Measurements from ENCODE around the gene RPL27.
A peak's percentile ranks its signal among the peaks of the same experiment; 100 is the strongest.
"Not testable (repeated sequence)": the region's sequence is repeated elsewhere in the genome, so short reads cannot be mapped to it uniquely, and the experiment has no call there.

The RPL27 gene

GRCh38 chr17:42997390-42997983, 732 bp upstream of the RPL27 start:
- no peak for DNase-seq

DNA sequence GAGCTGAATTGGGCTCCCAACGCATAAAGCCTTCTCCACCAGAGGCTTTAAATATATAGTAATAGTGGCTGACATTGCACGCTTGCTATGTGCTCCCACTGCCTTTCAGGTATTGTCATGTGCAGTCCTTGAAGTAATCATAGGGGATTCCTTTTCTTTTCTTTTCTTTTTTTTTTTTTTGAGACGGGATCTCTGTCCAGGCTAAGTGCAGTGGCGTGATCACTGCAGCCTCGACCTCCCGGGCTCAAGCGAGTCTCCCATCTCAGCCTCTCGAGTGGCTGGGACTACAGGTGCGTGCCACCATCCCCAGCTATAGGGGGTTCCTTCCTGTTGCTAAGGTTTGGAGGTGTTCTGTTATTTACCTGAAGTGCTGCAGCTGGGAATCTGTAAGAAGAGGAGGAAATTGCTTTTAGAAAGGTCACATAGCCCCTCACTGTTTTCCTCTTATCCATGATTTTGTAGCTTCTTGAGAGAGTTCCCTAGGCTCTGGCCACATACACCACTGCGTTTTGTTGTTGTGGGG, 845 bp downstream of the RPL27 start:
- DNase-seq: no peak

DNA sequence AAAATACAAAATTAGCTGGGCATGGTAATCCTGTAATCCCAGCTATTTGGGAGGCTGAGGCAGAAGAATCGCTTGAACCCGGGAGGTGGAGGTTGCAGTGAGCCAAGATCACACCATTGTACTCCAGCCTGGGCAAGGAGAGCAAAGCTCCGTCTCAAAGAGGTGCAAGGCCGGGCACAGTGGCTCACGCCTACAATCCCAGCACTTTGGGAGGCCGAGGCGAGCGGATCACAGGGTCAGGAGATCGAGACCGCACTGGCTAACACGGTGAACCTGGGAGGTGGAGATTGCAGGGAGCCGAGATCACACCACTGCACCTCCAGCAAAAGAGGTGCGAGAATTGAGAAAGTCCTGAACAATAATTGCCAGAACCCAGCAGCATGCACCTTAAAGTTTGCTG, 2.7 kb downstream of the RPL27 start:
- not testable (repeated sequence) for DNase-seq

- no peak for DNase-seq
Measured at GRCh38 chr17:43003542-43004172, 5.4 kb downstream of the RPL27 start.

DNA sequence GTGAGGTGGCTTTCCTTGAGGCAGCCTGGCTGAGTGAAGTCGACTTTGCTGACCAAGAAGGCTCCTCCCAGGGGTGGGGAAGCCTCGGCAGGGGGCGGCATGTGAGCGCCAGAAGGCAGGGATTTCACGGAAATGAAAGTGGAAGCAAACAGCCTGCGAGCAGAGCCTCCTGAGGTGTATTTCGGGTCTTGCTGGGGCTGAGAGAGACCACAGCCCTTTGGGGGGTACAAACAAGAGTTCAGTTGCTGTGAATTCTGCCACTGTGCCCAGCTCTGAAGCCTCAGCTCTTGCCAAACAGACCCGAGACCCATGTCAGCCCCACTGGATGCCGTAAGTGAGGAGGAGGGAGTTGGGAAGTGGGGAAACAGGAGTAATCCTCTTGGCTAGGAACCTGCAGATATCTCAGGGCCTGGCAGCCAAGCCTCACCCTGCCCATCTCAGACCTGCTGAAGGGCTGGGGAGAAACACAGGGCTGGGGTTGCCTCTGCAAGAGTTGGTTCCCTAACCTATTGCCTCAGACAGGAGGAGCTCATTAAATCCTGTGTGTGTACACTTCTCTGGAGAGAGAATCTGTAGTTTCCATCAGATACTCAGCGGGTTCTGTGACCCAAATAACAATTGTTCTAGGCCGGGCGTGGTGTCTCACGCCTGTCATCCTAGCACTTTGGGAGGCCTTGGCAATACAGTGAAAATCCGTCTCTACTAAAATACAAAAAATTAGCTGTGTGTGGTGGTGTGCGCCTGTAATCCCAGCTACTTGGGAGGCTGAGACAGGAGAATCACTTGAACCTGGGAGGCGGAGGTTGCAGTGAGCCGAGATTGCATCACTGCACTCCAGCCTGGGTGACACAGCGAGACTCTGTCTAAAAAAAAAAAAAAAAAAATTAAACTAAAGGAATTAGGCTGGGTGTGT, 8.7 kb downstream of the RPL27 start, which contains the start of gene IFI35:
Gene IFI35, plus strand, starts transcription at position 146 of the 913 bp plus-strand sequence. Its CDS starts 164 bp downstream, at position 310.
- DNase-seq: peak; percentile 87

- no peak for DNase-seq
Measured at GRCh38 chr17:43010667-43011308, 12.6 kb downstream of the RPL27 start.

DNA sequence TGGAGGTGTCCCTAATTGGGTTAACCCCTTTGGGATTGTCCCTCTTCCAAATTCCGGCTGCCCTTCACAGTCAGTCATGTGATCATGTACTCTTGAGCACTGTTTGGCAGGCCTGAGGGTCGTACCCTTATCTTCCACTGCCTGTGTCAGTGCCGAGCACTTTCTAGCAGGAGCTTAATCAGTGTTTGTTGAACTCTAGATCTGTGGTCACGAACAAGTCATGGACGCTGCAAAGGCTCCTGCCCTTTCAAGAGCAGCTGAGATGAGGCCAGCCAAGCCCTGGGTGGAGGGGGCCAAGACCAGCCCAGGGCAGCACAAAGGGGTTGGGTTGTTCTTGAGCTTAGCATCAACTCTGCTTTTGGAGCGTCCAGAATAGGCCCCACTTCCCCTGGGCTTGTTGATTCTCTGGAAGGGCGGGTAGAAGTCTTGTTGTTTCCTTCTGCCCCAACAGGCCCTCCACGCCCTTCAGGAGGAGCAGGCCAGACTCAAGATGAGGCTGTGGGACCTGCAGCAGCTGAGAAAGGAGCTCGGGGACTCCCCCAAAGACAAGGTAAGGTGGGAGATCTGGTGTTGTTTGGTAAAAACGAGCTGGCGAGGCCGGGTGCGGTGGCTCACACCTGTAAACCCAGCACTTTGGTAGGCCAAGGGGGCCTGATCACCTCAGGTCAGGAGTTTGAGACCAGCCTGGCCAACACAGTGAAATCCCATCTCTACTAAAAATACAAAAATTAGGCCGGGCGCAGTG, 13.7 kb downstream of the RPL27 start:
- DNase-seq: no peak

GRCh38 chr17:43013296-43013695, 15.1 kb downstream of the RPL27 start:
- no peak for DNase-seq

DNA sequence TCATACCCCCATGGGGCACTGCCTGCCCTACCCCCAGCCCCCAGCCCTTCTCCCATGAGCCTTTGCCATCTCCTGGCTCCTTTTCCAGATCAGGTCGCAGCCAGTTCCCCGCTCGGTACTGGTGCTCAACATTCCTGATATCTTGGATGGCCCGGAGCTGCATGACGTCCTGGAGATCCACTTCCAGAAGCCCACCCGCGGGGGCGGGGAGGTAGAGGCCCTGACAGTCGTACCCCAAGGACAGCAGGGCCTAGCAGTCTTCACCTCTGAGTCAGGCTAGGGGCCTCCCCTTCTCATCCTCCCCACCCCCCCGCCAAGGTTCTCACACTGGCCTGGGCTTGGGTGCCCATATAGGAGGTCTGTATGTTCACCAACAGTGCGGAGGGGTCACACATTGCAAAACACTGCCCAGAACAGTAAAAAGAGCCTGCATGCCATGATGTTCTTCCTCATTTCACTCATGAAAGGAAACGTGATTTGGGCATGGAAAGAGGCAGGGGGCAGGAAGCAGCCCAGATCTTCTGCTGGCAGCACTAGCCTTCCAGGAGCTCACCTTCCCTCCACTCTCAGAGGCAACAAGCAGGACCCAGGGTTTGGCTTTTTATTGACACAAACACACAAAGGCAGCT, 15.9 kb downstream of the RPL27 start:
- DNase-seq: no peak

DNA sequence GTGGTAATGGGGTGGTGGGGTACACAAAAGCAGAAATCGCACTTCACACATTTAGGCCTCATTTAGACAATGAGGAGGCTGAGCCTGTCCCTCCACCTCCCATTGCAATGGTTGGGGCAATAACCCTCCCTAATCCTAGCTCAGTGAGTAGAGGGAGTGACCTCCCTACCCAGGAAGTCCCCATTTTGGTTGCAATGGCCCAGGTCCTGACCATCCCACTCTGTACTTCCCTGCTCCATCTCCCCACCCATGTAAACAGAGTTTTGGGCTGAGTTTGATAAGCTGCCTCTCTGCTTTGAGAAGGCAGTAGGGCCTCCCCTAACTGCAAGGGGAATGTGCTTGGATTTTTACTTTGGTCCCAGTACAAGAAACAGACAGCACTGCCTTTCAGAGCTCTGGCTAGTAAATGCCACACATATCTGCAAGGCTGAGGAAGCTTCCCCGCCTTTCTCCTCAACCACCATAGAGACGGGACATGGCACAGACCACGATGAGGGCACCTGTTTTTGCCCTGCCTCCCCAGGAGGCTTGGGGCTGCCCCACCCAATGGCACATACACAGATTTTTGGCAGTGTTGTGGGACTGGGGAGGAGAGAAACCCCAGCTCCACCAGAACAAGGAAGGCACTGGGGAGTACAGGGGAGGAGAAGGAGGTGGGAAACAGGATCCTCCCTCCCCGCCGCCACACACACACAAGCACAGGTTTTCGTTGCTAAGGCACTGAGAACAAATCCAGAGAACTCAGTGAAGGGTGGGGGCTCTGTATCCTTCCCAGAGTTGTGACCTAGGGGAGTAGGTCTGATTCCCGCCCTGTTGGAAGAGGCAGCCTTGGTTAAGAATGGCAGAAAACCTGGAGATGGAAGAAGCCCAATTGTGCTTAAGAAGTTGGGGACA, 16.7 kb downstream of the RPL27 start:
- no peak for DNase-seq

GRCh38 chr17:43015579-43015978, 17.4 kb downstream of the RPL27 start:
- DNase-seq: no peak

DNA sequence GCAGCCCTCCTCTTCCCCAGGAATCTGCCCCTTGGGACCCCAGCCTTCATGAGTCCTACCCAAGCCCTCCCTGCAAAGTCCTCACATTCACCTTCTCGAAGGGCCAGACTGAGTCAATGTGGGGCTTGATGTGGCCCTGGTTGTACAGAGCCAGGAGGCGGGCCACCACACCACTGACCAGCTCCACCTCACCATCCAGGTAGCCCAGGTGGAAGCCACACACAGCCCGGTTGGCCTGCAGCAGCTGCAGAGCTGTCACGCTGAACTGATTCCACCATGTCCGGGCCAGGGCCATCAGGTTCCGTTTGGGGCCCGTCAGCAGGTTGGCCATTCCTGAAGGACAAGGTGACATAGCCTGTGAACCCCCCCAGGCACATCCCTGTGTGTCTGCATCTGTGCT, 18.0 kb downstream of the RPL27 start:
- no peak for DNase-seq

- peak; percentile 63 for DNase-seq
Measured at GRCh38 chr17:43018008-43018853, 20.0 kb downstream of the RPL27 start.

DNA sequence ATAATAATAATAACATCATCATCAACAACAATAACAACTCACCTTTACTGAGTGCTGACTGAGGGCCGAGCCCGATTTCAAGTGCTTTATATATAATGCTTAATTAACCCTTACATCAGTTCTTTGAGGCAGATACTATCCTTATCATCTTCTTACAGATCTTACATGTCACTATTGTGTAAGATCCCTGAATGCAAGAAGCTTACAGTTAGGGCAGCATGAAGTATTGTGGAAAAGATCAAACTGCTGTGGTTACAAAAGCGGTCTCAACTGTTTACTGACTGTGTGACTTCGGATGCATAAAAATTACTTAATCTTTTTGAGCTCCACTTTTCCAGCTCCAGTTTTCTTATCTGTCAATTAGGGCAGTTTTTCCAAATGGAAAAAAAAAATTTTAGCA, 20.7 kb downstream of the RPL27 start:
- no peak for DNase-seq

GRCh38 chr17:43019418-43019817, 21.2 kb downstream of the RPL27 start:
- DNase-seq: no peak

DNA sequence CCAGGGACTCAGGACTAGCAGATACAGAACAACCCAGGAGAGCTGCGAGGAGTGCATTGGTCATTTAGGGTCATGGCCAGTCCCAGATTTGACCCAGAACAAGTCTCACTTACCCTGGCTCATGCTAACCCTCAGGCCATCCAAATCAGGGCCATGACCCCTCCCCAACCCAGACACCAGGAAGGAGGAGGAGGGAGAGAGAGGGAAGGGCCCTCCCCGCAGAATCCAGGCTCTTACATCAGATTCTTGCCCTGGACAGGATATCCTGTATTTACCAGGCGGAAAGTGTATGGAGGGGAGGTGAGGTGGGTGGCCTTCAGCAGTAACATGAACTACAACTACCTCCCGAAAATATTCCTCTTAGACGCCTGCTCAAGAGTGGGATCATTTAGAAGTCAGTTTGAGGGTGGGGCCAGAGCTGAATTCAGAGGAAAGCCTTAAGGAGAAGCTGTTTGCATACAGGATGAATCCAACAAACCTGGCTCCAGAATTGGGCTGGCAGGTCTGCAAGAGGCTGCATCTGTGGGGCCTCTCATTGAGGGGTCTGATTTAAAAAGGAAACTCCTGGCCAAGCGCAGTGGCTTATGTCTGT, 21.9 kb downstream of the RPL27 start:
- DNase-seq: no peak

- peak; percentile 39 for DNase-seq
Measured at GRCh38 chr17:43020789-43021740, 22.8 kb downstream of the RPL27 start.
